ENCODE data around the gene C10orf95. TPM values are rescaled to one million over a fixed set of nuclear protein-coding genes. Genes with fewer than 3 reads are reported as not detected.

Gene C10orf95
- total RNA-seq, 1 donor from 2014 or later: 5.7 TPM

DNA sequence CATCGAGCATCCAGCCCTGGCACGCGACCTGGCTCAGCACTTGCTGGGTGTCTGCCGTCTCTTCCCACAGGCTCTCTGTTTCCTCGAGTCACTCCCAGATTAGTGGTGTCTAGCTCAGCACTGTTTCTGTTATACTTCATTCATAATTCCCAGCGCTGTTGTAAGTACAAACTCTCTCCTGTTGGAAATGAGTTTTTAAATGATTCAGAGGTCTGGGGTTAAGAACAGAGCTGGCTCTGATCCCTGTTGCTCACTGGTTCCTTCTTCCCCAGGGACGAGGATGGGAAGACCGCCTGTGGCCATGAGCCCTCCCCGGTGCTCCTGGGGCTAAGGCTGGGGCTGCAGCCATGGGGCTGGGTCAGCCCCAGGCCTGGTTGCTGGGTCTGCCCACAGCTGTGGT lies 17.3 kb upstream of the C10orf95 start:
- Histone ChIP-seq H3K36me3 (peaks cover 27% of the 10 kb centered on the region), H3K4me1 (peaks cover 22% of the 10 kb centered on the region), H3K4me3 (no peak overlapping the region), H3K27me3 (ENCODE audit: low read depth) (no peaks in the 10 kb centered on the region), H3K27ac (peak overlapping the region; percentile 60), H3K9me3 (no peaks in the 10 kb centered on the region)
- DNase-seq: no peak
- intact Hi-C loops (cut with DNase I): no loop called here
- ATAC-seq: peak in 1 of 2 donors; percentile 7
- TF ChIP-seq, protein P1, sequence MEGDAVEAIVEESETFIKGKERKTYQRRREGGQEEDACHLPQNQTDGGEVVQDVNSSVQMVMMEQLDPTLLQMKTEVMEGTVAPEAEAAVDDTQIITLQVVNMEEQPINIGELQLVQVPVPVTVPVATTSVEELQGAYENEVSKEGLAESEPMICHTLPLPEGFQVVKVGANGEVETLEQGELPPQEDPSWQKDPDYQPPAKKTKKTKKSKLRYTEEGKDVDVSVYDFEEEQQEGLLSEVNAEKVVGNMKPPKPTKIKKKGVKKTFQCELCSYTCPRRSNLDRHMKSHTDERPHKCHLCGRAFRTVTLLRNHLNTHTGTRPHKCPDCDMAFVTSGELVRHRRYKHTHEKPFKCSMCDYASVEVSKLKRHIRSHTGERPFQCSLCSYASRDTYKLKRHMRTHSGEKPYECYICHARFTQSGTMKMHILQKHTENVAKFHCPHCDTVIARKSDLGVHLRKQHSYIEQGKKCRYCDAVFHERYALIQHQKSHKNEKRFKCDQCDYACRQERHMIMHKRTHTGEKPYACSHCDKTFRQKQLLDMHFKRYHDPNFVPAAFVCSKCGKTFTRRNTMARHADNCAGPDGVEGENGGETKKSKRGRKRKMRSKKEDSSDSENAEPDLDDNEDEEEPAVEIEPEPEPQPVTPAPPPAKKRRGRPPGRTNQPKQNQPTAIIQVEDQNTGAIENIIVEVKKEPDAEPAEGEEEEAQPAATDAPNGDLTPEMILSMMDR (IDR thresholded peaks at IDR 0.05): no peak

DNA sequence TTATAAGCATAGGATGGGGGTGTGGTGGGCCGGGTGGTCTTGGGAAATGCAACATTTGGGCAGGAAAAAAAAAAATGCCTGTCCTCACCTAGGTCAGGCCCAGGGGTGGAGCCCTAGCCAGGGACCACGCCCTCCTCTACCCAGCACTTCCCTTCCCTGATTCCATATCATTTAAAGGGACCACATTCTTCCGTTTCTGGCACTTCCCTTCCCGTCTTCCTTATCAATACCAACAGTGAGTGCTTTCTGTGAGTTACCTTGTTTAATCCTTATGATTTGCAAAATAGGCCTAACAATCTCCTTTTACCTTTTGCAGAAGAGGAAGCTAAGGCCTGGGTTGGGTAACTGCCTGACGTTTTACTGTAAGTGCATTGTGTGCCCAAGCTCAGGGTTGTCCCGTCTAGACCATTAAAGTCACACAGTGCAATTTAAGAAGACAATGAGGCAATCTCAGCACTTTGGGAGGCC lies 16.7 kb upstream of the C10orf95 start:
- Histone ChIP-seq H3K27ac (peak overlapping the region; percentile 60), H3K4me1 (peaks cover 22% of the 10 kb centered on the region)
- intact Hi-C loops (cut with DNase I): no loop called here

DNA sequence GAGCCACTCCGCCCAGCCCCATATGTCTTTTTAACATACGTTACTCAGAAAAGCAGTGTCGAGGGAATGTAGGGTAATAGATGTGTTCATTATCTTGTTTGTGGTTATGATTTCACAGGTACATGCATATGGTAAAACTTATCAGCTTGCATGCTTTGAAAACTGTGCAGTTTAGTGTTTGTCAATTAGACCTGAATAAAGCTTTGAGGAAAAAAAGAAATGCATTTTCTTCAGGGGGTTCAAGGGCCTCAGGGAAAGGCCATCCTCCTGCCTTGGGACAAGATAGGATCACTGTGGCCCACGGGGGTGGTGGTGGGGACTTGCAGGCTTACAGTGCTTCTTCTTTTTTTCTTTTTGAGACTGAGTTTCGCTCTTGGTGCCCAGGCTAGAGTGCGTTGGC lies 16.0 kb upstream of the C10orf95 start:
- Histone ChIP-seq H3K36me3 (peaks cover 22% of the 10 kb centered on the region), H3K4me1 (peaks cover 28% of the 10 kb centered on the region), H3K4me3 (no peak overlapping the region), H3K9me3 (no peaks in the 10 kb centered on the region), H3K27ac (no peak overlapping the region), H3K27me3 (ENCODE audit: low read depth) (no peaks in the 10 kb centered on the region)
- intact Hi-C loops (cut with DNase I): no loop called here
- TF ChIP-seq, protein P1 (IDR thresholded peaks at IDR 0.05): no peak
- no peak for DNase-seq
- ATAC-seq: no peak

More for the DNA sequence above, 16.7 kb upstream of the C10orf95 start:
- no peak overlapping the region for H3K4me3 ChIP-seq
- peak; percentile 53 to 69 for ATAC-seq
- no peaks in the 10 kb centered on the region for H3K9me3 ChIP-seq
- DNase-seq: peak; percentile 62
- H3K27me3 ChIP-seq (ENCODE audit: low read depth): no peaks in the 10 kb centered on the region
- TF ChIP-seq, protein P1 (IDR thresholded peaks at IDR 0.05): no peak
- H3K36me3 ChIP-seq: peaks cover 23% of the 10 kb centered on the region

DNA sequence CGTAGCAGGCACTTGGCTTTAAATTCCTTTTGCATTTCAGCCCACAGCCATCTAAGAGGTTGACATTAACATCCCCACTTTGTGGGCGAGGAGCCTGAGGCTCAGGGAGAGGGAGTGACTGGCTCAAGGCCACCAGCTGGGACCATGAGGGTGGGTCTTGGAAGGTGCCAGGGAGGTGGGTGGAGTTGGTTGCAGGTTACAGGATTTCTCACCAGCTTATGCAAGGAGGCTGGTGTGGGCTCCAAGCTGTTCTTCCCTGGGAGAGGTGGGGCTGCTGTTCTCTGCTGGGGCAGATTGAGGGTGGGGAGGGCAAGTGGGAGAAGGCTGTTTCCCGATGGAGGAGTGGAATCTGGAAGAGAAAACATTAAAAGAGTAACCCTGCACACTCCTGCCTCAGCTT lies 14.1 kb upstream of the C10orf95 start:
- Histone ChIP-seq H3K9me3 (no peaks in the 10 kb centered on the region), H3K4me1 (peaks cover 41% of the 10 kb centered on the region), H3K36me3 (peaks cover 5% of the 10 kb centered on the region), H3K27me3 (ENCODE audit: low read depth) (no peaks in the 10 kb centered on the region), H3K27ac (no peak overlapping the region), H3K4me3 (no peak overlapping the region)
- intact Hi-C loops (cut with DNase I): no loop called here
- ATAC-seq (no peak), DNase-seq (no peak)
- TF ChIP-seq, protein P1 (IDR thresholded peaks at IDR 0.05): no peak

DNA sequence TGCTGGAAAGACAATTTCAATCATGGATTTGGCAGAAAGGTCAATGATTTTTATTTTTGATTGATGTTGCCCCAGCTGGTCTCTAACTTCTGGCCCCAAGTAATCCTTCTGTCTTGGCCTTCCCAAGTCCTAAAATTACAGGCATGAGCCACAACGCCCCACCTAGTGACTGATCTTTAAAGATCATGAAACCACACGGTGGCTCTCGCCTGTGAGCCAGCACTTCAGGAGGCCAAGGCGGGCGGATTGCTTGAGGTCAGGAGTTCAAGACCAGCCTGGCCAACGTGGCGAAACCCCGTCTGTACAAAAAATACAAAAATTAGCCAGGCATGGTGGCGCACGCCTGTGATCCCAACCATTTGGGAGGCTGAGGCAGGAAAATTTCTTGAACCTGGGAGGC lies 12.6 kb upstream of the C10orf95 start:
- Histone ChIP-seq H3K4me1 (peaks cover 32% of the 10 kb centered on the region), H3K4me3 (no peak overlapping the region), H3K27ac (no peak overlapping the region), H3K36me3 (no peaks in the 10 kb centered on the region), H3K9me3 (no peaks in the 10 kb centered on the region), H3K27me3 (ENCODE audit: low read depth) (no peaks in the 10 kb centered on the region)
- no peak for ATAC-seq
- DNase-seq: no peak
- TF ChIP-seq, protein P1 (IDR thresholded peaks at IDR 0.05): no peak
- intact Hi-C loops (cut with DNase I): no loop called here

Measured in lower lobe of right lung (tissue), 2 donors.